Stimulated activated CD8-positive, alpha-beta memory T cell treated with anti-CD3 and anti-CD28 coated beads, Interleukin-15, amount 100 ng/mL, for 24 hours (primary cell): ENCODE data around the gene CCDC154.

Experiments used
- DNase-seq: peaks from one replicate; pipeline ENCODE4 v3.0.0-alpha.2; 2020; ENCODE audit warnings: low read depth

The CCDC154 gene

DNA sequence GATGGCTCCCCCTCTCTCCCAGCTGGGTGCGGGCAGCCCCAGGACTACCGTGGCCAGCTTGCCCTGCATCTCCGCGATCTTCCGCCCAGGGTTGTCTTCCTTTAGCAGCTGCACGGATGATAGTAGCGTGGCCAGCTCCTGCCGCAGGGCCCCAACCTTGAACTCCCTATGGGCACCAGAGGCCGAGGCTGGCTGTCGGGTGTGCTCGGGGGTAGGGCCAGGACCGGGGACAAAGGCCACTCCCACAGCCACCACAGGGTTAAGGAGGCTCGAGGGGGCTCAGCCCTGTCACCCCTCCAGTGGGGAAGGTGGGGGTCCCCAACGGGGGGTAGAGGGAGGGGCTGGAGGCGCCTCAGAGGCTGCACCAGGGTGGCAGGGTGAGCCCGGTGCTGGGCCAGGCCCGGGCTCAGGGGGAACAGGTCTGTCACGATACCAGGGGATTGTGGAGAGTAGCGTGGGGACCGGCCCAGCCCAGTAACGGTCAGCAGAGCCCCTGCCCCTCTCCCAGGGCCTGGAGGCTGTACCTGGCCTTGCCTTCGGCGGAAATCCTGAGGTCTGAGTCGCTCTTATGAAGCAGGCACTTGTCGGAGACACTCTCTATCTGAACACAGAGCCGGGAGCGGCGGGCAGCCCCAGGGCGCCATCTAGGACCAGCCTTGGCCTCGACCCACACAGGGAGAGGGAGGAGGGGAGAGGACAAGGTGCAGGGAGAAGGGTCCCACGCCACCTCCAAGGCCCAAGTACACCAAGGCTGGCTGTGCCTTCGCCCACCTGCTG lies 8.2 kb downstream of the CCDC154 start:
- no peak for DNase-seq

DNA sequence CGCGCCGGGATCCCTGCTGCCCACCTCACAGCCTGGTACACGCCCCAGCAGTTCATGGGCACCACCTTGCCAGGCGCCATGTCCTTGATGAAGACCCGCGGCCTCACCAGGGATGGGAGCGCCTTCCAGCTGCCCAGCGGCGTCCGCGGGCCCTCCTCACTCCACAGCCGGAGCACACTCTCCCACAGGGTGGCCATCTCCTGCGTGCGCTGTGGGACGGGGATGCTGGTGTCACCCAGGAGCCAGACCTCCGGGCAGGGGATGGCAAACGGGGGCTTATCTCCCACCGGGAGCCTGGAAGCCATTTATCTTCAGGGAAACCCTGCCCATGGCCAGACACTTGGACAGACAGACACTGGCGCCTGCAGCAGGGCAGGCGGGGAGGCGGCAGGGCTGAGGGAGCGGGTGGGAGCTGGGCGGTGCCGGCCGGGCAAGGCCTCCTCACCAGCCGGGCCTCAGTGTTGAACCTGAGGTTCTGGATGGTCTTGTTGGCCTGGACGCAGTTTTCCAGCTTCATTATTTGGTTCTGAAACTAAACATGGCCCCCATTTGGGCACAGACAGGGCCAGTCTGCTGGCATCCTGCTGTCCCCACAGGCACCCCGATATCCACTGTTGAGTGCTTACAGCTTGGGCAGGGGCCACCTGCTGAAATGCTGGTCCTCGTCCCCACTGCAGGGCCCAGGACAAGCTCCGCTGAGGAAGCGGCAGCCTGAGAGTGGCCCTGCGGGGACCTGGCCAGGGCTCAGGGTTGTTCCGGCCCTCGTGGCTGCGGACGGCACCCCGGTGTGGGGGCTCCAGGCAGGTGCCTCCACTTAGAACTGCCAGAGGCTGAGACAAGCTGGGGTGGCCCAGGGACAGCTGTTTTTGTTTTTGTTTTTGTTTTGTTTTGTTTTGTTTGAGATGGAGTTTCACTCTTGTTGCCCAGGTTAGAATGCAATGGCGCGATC lies 9.4 kb downstream of the CCDC154 start:
- DNase-seq: no peak

DNA sequence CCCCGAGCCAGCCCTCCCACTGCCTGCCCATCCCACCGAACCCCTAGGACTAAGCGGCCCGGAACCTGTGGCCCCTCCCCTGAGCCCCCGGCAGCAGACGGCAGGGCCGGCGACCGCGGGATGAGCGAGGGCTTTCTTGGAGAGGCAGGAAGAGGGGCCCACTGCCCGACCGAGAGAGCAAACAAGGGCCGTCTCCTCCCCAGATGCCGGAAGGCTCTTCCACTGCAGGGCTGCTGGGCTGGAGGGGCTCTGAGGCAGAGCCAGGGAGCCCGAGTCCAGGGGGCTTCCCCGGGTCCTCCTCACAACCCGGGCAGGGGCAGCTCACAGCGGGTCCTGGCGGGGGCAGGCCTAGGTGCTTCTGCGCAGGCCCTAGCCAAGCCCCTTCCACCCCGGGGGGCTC lies 10.6 kb downstream of the CCDC154 start:
- DNase-seq: no peak

DNA sequence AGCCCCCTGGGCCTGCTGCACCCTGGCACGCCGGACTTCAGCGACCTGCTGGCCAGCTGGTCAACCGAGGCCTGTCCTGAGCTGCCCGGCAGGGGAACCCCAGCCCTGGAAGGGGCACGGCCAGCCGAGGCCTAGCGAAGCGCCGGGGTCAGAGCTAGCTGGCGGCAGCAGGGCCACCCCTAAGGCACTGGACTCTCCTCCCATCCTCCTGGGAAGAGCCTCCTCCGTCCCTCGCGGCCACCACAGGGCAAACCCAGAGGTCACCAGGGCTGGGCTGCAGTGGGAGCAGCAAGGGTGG lies 11.1 kb downstream of the CCDC154 start:
- DNase-seq: no peak

DNA sequence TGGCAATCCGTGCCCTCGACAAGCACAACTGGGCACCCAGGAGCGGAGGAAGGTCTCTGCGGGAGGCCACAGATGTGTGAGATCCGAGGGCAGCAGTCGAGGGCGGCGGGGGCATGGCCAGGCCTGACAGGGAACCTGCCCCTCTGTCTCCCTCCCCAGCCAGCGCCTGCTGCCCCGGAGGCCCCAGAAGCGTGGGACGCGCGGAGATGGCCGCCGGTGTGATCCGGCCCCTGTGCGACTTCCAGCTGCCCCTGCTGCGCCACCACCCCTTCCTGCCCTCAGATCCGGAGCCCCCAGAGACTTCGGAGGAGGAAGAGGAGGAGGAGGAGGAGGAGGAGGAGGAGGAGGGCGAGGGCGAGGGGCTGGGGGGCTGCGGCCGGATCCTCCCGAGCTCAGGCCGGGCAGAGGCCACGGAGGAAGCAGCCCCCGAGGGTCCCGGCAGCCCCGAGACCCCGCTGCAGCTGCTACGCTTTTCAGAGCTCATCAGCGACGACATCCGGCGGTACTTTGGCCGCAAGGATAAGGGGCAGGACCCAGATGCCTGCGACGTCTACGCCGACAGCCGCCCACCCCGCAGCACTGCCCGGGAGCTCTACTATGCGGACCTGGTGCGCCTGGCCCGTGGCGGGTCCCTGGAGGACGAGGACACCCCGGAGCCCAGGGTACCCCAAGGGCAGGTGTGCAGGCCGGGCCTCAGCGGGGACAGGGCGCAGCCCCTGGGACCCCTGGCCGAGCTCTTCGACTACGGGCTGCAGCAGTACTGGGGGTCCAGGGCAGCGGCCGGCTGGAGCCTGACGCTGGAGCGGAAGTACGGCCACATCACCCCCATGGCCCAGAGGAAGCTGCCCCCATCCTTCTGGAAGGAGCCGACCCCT lies 11.7 kb downstream of the CCDC154 start:
- no peak for DNase-seq

DNA sequence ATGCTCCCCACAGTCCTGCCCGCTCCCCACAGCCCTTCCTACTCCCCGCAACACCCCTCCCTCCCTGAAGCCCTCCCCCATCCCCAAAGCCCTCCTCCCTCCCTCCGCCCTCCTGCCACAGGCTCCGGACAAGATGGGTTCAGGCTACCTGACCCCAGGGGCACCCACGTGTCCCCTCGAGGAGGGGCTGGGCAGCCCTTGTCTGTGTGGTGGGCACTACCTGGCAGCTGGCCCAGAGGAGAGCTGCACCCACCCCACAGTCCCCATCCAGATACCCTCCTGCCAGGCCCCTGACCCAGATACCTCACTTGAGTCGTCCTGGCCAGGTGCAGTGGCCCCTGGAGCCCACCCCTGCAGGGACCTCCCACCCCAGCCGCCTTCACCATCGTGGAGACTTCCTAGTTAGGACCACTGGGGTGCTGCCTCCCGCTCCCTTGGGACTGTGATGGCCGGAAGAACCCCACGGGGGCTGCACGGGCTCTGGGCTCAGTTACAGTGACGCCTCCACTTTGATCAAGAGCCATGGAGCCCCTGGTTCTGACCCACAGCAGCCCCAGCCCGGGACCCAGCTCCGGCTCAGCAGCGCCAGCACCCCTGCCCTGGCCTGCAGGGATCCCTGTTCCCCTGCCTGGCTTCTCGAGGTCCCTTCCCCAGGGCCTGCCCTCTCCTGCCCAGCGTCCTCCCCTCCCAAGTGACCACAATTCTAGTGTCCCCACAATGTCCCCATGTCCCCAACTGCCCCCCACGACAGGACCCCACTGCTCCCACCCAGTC lies 12.7 kb downstream of the CCDC154 start:
- DNase-seq: no peak

DNA sequence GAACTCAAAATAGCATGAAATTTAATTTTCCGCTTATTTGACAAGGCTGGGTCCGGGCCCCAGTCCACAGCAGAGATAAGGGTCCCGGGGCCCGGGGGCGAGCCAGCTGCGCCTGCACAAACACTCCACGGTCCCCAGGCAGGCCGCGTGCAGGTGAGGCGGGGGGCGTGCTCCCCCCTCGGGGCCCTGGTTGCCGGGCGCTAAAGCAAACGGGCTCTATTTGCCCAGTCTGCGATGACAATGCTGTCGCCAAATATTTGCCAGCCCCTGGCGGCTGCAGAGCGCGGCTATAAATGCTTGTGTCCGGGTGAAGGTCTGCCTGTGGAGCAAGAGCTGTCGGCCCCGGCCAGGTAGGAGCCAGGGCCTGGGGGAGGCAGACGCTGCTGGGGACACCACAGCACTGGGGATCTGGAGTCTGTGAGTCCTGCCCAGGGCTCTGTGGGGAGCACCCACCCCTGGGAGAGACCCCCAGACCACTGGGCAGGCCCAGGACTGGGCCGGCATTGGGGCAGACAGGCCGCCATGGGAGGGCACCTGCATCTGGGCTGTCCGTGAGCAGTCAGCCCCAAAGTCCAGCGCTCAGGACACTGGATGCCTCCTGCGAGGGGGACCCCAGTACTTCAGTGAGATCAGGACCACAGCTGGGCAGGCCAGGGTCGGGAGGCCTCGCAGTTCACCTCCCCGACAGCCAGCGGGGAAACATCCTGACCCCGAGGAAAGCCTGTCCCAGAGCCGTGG lies 13.4 kb downstream of the CCDC154 start, which contains the start of gene PERCC1:
PERCC1 (plus strand) TSS at position 320 of the 738 bp plus-strand sequence. CDS start 1,516 bp downstream, outside the sequence.
- DNase-seq: no peak

DNA sequence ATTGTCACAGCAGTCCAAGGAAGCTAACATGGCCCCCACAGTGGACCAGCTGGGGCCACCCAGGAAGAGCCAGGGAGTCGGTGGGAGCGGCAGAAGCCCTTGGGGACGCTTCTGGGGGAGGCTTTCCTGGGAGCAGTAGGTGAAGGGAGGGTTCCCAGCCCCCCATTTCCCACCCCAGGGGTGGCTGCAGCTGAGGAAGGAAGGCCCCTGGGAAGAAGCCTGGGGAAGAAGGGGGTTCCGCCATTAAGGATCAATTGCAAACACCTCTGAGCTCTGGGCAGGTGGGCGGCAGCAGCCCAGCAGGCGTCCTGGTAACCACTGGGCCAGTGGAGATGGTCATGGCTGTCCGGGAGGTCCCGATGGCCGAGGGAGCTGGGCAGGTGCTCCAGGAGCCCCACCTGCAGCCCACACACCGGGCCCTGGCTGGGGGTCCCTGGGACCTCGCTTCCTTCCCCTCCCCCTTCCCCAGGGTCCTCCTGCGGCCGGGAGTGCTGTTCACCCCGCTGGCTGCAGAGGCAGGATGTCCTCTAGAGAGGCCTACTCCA lies 14.1 kb downstream of the CCDC154 start:
- no peak for DNase-seq

DNA sequence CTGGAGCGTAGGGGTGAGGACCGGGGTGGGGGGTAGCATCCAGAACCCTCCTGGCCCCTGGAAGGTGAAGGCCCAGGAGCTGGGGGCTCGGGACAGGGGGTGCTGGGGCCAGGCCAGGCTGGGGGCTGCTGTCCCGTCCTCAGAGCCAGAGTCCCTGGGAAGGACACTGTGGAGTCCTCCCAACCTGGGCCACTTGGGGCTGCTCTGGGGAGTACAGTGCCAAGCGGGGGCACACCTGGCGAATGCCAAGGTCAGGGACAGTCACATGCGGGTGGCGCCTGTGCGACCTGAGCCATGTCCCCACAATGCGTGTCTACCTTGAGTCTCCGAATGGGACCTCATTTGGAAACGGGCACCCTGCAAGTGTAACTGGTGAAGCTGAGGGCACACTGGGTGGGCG lies 14.7 kb downstream of the CCDC154 start:
- no peak for DNase-seq

DNA sequence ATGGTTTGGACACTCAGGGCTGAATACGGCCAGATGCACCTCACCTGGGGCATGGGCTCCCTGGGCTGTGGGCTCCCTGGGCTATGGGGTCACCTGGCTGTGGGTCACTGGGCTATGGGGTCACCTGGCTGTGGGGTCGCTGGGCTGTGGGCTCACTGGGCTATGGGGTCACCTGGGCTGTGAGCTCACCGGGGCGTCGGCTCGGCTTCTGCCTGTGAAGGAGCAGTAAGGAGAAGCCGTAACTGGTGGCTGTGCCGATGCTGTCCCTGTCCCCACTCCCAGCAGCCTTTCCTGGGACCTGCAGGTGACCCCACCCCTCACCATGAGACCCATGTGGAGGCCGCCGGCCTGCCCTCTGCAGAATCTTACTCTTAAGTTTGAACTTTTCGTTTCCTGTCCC lies 15.3 kb downstream of the CCDC154 start:
- DNase-seq: no peak

DNA sequence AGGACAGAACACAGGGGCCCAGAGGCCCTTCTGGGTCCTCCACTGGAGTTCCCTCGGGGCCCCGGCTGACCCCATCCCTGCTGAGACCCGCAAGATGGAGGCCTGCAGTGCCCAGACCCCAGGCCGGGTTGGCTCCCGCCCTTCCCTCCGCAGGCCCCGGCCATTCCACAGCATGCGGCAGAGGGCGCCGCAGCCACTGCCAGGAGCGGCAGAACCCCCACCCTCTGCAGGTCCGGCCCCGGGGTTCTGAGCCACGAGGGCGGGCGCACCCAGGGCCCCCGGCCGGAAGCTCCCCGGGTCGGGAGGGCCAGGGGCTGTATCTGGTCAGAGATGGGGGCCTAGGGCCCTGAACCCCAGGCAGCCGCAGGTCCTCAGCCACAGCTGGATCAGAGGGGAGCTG lies 15.8 kb downstream of the CCDC154 start:
- DNase-seq: no peak

DNA sequence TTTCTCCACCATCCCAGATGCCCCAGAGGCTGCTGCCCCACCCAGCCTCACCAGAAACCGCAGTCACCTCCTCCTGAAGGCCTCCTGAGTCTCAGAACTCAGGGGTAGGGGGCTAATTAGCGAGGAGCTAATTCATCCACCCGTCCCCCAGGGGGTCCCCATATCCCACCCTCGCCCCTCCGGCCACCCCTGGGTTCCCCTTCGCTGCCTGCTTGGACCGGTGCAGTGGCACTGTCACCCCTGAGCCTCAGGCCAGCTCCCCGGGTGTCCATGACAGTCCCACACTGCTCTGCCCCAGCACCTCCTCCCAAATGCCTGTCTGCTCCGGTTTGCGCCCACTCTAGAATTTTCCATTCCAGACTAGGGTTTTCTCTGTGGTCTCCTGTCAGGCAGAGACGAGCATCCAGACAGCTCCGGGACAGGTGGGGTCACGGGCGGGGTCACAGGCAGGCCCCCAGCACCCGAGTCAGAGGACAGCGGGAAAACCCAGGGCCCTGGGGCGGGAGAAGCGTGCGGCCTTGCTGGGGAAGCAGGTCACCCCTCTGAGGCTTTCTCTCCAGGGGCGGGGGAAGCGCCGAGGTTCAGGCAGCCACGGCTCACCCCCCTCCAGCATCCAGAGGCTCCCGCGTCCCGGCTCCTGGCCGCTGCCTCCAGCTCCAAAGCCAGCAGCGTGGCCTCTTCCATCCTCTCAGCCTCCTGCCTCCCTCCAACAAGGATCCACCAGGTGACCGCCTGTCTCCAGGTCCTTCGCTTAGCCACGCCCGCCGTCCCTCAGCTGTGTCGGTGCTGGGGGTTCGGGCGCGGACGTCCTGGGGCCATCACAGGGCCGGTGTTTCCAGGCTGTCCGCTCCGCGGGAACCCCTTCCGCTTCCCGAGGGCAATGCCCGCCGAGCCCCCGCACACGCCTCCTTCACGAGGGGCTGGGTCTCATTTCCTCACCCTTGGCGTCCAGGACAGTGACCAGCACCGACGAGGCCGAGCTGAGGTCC lies 16.6 kb downstream of the CCDC154 start:
- DNase-seq: no peak

DNA sequence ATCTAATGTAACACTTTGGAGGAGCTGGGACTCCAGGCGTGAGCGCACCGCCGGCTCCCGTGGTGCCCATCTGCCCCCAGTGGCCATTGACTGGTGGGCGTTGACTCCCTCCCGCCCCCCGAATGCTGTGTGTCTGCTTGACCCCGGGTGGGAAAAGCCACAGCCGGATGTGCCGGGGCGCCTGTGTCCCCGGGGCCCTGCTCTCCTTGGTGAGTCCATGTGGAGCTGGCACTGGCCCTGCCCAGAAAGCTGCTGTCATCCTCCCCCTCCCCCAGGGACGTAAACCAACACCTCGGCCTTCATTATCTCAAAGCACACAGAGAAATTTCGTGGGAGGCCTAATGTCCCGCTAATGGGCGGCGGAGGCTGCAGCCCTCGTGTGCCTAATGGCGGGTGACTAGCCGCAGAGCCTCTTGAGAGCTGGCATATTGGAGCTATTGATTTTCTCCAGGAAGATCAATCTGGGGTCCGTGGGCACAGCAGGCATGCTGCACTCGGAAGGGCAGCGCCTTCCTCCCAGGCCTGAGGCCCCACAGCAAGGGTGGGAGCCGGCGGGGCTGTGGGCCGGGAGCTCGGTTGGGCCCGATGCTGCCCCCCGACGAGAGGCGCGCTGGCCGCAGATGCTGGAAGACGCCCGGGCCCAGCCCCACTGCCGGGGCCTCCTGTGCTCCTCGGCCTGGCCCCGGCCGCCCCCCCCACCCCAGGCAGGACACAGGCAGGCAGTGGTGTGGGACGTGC lies 17.5 kb downstream of the CCDC154 start:
- no peak for DNase-seq

DNA sequence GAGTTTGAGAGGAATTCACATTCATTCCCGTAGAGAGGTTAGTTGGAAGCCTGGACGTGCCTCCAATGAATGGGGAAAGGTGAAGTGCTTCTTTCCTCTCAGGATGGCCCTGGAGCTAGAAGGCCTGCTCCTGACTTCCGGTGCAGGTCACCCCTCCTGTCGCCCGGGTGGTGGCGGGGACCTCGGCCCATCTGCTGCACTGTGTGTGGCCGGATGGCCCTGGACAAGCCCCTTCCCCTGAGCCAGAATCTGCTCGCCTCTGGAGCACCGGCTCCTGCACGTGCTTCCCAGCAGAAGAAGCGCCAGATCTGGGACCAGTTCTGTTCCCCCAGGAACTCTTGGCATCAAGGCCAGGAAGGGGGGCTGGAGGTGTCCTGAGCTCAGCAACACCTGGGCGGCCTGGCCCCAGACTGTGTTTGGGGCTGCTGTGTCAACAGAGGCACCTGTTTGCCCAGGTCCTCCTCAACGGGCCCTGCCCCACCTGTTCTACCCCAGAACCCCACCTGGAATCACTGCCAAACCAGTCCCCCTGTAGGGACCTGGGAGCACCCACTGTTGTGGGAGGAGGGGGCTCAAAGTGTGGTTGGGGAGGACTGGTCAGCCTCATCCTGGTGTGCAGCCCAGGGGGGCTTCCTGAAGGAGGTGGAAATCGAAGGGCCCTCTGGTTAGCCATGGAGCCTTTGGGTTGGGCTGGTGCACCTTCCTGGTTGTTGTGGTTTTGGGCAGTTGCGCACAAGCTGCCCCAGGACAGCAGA lies 18.6 kb downstream of the CCDC154 start:
- no peak for DNase-seq

DNA sequence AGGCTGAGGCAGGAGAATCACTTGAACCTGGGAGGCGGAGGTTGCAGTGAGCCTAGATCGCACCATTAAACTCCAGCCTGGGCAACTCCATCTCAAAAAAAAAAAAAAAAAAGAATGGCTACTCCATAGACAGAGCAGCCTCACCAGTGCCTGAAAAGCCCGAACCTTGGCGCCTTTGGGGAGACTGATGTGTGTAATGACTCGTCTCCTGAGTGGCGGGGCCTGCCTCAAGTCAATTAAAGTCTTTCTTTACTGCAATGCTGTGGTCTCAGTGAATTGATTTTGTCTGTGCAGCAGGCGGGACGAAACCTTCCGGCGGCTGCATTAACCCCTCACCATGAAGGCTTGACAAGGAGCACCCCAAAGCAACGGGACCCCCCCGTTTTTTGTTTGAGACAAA lies 20.3 kb downstream of the CCDC154 start:
- DNase-seq: no peak

DNA sequence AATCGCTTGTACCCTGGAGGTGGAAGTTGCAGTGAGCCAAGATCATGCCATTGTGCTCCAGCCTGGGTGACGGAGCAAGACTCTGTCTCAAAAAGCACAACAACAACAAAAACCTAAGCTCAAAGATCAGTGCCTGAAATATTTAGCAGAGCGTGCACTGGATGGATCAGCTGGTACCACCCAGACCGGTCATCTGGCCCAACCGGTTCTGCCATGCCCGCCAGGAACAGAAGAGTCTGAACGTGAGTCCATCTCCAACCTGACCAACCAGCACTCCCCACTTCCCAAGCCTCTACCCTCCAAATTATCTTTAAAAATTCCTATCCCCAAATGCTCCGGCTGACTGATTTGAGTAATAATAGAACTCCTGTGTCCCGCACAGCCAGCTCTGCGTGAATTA lies 22.3 kb downstream of the CCDC154 start:
- no peak for DNase-seq

DNA sequence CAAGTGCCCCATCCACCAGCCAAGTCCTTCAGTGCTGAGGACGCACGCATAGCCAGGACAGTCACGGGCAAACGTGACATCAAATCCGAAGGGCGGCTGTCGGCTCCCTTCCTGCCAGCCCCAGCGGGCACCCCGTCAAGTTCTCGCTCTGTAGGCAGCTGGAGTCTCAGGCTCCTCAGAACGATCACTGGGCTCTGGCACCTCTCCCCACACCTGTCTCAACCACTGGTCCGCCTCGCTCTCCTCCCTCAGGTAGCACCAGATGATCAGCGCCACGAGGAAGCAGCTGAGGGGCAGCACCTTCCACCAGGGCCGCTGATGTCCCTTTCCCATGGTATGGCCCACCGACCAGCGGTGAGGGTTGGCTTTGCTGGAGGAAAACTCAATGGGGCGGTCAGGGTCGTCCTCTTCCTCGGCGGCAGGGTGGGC lies 24.2 kb downstream of the CCDC154 start:
- DNase-seq: no peak

DNA sequence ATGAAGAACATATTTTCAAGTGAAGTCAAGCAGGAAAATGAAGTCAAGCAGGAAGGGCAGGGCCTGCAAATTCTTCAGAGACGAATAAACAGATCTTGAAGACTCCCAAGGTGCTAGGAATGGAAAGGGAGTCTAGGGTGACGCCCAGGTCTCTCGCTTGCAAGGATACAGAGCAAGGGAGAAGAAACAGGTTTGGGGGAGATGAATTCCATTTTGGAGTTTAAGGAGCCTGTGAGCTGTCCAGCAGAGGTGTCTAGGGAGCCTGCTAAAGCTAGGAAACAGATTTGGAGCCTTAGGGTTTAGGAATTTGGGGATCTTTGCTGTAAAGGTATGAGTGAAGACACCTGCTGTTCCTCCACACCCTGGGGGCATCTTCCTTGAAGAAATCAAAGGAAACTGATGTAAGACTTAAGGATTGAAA lies 27.8 kb downstream of the CCDC154 start:
- no peak for DNase-seq
